ENCODE measurements around the gene TIE1. TPM values are rescaled to one million over a fixed set of nuclear protein-coding genes. Genes with fewer than 3 reads are reported as not detected.

Gene TIE1
- total RNA-seq, 2 experiments from 2014 or later = not detected

DNA sequence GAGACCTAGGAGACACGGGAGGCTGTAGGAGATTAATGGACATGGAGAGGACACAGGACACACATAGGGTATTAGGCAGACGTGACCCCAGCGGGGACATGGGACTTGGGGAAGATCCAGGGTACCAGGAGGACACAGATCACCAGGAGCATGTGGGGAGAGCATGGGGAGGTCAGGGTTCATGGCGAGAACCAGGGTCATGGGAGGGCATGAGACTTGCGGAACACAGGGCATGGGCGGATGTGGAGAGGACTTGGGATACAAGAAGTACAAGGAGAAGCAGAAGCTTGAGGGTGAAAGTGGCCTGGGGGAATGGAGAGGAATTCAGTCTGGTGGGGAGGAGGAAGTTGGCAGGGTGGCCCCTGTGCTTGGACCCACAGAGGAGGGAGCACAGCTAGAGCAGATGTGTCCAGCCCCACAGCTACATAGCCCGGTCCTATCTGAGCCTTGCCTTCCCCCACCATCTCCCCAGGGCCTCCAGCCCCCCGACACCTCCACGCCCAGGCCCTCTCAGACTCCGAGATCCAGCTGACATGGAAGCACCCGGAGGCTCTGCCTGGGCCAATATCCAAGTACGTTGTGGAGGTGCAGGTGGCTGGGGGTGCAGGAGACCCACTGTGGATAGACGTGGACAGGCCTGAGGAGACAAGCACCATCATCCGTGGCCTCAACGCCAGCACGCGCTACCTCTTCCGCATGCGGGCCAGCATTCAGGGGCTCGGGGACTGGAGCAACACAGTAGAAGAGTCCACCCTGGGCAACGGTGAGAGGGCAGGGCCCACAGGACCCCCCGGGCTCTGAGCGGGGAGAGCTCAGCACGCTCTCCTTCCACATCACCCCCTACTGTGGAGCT lies 12.1 kb downstream of the TIE1 start:
- Mint-ChIP-seq H3K4me1 (ENCODE audit: low read depth) (no peaks in the 10 kb centered on the region), H3K9me3 (no peaks in the 10 kb centered on the region), H3K36me3 (no peaks in the 10 kb centered on the region), H3K4me3 (no peak overlapping the region), H3K27me3 (peaks cover 1% of the 10 kb centered on the region), H3K27ac (no peak overlapping the region)
- intact Hi-C loops (cut with micrococcal nuclease) = no loop called here
- ChIA-PET POLR2A (no interaction called here), CTCF (no interaction called here)
- DNase-seq = no peak

DNA sequence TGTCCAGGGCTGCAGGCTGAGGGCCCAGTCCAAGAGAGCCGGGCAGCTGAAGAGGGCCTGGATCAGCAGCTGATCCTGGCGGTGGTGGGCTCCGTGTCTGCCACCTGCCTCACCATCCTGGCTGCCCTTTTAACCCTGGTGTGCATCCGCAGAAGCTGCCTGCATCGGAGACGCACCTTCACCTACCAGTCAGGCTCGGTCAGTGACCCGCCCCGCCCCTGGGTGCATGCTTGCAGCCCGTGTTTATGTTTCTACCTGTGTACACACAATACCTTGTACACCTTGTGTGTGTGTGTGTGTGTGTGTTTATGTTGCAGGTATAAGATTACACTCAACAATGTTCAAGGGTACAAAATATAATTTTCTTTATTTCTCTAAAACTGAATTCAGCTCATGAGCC lies 13.0 kb downstream of the TIE1 start:
- Mint-ChIP-seq H3K4me1 (ENCODE audit: low read depth) (no peaks in the 10 kb centered on the region), H3K9me3 (no peaks in the 10 kb centered on the region), H3K27ac (no peak overlapping the region), H3K36me3 (no peaks in the 10 kb centered on the region), H3K4me3 (no peak overlapping the region), H3K27me3 (no peaks in the 10 kb centered on the region)
- intact Hi-C loops (cut with micrococcal nuclease) = no loop called here
- CTCF ChIA-PET = interaction anchor here (0.6 kb wide), 1 partner anchor 76 kb away, joined by 3 read pairs; no protein-coding TSS in a partner anchor
- no peak for DNase-seq
- POLR2A ChIA-PET = no interaction called here

DNA sequence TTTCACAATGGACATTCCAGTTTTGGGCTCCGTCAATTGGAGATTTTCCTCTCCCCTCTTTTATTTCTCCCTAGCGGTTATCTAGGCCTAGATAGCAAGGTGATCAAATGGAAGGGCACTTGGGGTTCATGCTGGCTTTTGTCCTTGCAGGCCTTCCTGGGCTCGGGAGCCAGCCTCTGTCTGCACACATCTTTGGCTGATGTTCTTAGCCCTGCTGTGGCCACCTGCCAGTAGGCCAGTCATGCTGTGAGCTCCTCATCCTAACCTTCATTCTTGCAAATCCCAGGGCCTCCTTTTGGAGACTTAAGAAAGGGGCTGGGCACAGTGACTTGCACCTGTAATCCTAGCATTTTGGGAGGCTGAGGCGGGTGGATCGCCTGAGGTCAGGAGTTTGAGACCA lies 13.5 kb downstream of the TIE1 start:
- DNase-seq = no peak

DNA sequence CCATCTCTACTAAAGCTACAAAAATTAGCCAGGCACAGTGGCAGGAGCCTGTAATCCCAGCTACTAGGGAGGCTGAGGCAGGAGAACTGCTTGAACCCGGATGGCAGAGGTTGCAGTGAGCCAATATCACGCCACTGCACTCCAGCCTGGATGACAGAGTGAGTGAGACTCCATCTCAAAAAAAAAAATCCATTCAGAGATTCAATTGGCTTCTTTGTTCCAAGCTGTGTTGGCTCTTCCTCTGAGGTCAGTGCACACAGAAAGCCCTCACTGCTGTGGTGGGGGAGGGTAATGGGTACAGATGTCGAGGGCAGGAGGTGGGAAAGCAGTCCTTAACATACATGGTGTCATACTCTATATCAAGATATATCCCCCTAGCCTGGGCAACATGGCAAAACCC lies 14.7 kb downstream of the TIE1 start:
- Mint-ChIP-seq H3K36me3 (no peaks in the 10 kb centered on the region), H3K27ac (no peak overlapping the region), H3K27me3 (no peaks in the 10 kb centered on the region), H3K4me1 (ENCODE audit: low read depth) (no peaks in the 10 kb centered on the region), H3K9me3 (no peaks in the 10 kb centered on the region), H3K4me3 (no peak overlapping the region)
- intact Hi-C loops (cut with micrococcal nuclease) = no loop called here
- DNase-seq = no peak
- ChIA-PET POLR2A (interaction anchor here (0.6 kb wide), 1 partner anchor 137 kb away, joined by 4 read pairs; no protein-coding TSS in a partner anchor), CTCF (no interaction called here)

More for the DNA sequence above, 13.5 kb downstream of the TIE1 start:
- H3K4me1 Mint-ChIP-seq (ENCODE audit: low read depth) = no peaks in the 10 kb centered on the region
- CTCF ChIA-PET = interaction anchor here (0.6 kb wide), 1 partner anchor 77 kb away, joined by 3 read pairs; no protein-coding TSS in a partner anchor
- intact Hi-C loops (cut with micrococcal nuclease) = no loop called here
- H3K4me3 Mint-ChIP-seq = no peak overlapping the region
- no peak overlapping the region for H3K27ac Mint-ChIP-seq
- POLR2A ChIA-PET = no interaction called here
- H3K36me3 Mint-ChIP-seq = no peaks in the 10 kb centered on the region
- H3K27me3 Mint-ChIP-seq = no peaks in the 10 kb centered on the region
- no peaks in the 10 kb centered on the region for H3K9me3 Mint-ChIP-seq

DNA sequence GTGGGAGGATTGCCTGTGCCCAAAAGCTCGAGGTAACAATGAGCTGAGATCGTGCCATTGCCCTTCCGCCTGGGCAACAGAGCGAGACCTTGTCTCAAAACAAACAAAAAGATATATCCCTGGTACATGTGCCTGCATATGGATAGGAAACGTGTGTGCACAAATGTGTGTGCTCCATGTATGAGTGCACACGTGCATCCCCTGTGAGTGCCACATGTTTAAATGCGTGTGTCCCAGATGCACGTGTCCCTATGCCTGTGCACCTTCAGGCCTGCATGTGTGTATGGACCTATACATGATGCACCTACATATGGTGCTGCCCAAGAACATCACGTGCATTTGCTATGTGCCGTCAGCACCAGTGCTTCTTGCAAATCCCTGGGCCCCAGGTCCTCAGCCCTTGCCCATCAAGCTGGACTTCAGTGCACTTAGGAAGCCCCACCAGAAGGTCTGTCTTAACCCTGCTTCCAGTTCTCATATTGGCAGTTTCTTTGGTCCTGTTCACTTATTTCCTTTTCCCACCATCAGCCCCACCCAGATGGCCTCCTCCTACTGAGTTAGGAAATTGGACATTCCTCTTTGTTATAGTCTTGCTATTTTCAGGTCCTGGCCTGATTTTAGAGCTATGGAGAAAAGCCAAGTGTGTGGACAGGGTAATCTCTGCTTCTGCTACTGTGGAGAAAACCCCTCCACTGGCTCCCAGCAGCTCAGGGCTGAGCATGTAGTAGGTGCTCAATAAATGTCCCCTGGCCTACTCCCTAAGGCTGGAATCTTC lies 15.4 kb downstream of the TIE1 start:
- Mint-ChIP-seq H3K27me3 (no peaks in the 10 kb centered on the region), H3K27ac (no peak overlapping the region), H3K36me3 (no peaks in the 10 kb centered on the region), H3K4me3 (no peak overlapping the region), H3K4me1 (ENCODE audit: low read depth) (no peaks in the 10 kb centered on the region), H3K9me3 (no peaks in the 10 kb centered on the region)
- ChIA-PET POLR2A (interaction anchor here (0.6 kb wide), 1 partner anchor 136 kb away, joined by 4 read pairs; no protein-coding TSS in a partner anchor), CTCF (no interaction called here)
- intact Hi-C loops (cut with micrococcal nuclease) = no loop called here
- no peak for DNase-seq

DNA sequence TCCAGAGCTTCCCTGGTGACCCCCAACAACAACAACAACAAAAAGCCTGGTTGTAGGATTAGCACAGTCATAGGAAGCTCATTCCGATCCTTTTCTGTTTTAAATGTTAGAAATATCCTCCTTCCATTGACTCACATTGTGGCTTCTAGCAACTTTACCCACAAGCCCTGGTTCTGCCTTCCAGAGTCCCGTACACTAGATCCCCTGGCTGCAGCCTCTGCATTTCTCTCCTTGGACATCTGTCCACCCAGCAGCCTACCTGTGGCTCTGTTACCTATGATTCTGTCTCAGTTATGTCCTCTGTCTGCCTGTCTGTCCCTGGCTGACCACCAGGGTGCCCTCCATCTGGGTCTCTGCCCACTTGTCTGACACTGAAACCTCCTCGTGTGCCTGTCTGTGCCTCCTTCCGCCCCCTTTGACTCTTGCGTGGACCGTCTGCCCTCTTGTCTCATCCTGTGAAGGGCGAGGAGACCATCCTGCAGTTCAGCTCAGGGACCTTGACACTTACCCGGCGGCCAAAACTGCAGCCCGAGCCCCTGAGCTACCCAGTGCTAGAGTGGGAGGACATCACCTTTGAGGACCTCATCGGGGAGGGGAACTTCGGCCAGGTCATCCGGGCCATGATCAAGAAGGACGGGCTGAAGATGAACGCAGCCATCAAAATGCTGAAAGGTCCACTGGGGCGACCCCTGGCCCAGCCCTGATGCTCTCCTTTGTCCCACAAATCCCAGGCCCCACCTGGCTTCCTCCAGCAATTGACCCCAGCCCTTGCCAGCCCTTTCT lies 16.1 kb downstream of the TIE1 start:
- Mint-ChIP-seq H3K4me3 (no peak overlapping the region), H3K36me3 (no peaks in the 10 kb centered on the region), H3K4me1 (ENCODE audit: low read depth) (no peaks in the 10 kb centered on the region), H3K27me3 (no peaks in the 10 kb centered on the region), H3K9me3 (no peaks in the 10 kb centered on the region), H3K27ac (no peak overlapping the region)
- ChIA-PET CTCF (no interaction called here), POLR2A (no interaction called here)
- intact Hi-C loops (cut with micrococcal nuclease) = no loop called here
- no peak for DNase-seq

DNA sequence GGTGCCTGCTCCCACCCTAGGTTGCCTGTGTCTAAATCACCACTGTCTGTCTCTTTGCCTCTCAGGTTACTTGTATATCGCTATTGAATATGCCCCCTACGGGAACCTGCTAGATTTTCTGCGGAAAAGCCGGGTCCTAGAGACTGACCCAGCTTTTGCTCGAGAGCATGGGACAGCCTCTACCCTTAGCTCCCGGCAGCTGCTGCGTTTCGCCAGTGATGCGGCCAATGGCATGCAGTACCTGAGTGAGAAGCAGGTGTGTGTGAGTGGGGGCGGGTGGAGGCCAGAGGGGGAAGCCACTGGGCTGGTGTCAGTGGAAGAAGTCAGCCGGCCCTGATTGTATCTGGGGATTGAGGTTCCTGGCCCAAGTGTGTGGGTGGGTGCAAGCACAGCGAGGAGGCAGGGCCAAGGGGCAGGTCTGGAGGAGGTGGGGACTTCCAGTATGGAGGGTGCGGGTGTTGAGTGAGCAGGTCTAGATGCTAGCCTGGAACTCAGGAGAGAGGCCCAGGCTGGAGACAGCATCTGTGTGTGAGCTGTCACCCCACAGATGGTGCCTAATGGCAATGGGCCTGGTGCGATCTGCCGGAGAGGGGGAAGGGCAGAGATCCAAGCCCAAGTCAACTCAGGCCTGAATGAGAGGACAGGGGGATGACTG lies 17.2 kb downstream of the TIE1 start:
- Mint-ChIP-seq H3K9me3 (no peaks in the 10 kb centered on the region), H3K36me3 (no peaks in the 10 kb centered on the region), H3K27me3 (no peaks in the 10 kb centered on the region), H3K27ac (no peak overlapping the region), H3K4me3 (no peak overlapping the region), H3K4me1 (ENCODE audit: low read depth) (no peaks in the 10 kb centered on the region)
- intact Hi-C loops (cut with micrococcal nuclease) = no loop called here
- ChIA-PET CTCF (interaction anchor here (0.6 kb wide), 1 partner anchor 558 kb away, joined by 3 read pairs; no protein-coding TSS in a partner anchor), POLR2A (no interaction called here)
- DNase-seq = peak; percentile 15

DNA sequence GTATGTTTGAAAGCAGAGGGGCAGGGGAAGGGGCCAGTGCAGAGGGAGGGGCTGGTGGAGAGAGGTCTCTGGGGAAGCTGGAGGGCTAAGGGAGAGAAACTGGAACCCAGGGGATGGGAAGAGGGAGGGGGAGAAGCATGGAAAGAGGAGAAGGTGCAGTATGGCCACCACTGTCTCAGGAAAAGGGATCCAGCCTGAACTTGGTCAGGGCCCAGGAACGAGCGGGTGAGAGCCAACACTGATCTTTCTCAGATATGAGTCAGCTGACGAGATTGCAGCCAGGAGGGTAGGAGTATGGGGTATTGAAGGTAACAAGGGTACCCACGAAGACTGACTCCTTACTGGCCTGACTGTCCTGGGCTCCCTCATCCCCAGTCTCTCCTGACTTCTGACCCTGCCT lies 18.0 kb downstream of the TIE1 start:
- ChIA-PET POLR2A (no interaction called here), CTCF (no interaction called here)
- no peak overlapping the region for H3K27ac Mint-ChIP-seq
- H3K36me3 Mint-ChIP-seq = no peaks in the 10 kb centered on the region
- no peak overlapping the region for H3K4me3 Mint-ChIP-seq
- no peak for DNase-seq
- no peaks in the 10 kb centered on the region for H3K27me3 Mint-ChIP-seq
- H3K4me1 Mint-ChIP-seq (ENCODE audit: low read depth) = no peaks in the 10 kb centered on the region
- intact Hi-C loops (cut with micrococcal nuclease) = no loop called here
- H3K9me3 Mint-ChIP-seq = no peaks in the 10 kb centered on the region

DNA sequence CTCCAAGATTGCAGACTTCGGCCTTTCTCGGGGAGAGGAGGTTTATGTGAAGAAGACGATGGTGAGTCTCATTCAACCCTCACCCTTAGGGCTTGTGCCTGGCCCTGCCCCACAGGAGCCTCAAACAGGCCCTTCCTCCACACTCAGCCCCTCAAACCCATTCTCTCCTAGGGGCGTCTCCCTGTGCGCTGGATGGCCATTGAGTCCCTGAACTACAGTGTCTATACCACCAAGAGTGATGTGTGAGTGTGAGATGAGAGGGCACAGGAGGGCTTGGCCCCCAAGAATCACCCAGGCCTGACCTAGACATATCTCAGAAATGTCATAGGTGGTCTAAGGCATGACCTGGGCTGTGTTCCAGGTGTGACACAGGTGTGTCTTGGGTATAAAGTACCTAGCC lies 18.5 kb downstream of the TIE1 start:
- ChIA-PET CTCF (no interaction called here), POLR2A (no interaction called here)
- no peaks in the 10 kb centered on the region for H3K4me1 Mint-ChIP-seq (ENCODE audit: low read depth)
- H3K36me3 Mint-ChIP-seq = no peaks in the 10 kb centered on the region
- H3K4me3 Mint-ChIP-seq = no peak overlapping the region
- DNase-seq = no peak
- intact Hi-C loops (cut with micrococcal nuclease) = no loop called here
- peaks cover 1% of the 10 kb centered on the region for H3K9me3 Mint-ChIP-seq
- H3K27me3 Mint-ChIP-seq = no peaks in the 10 kb centered on the region
- no peak overlapping the region for H3K27ac Mint-ChIP-seq

DNA sequence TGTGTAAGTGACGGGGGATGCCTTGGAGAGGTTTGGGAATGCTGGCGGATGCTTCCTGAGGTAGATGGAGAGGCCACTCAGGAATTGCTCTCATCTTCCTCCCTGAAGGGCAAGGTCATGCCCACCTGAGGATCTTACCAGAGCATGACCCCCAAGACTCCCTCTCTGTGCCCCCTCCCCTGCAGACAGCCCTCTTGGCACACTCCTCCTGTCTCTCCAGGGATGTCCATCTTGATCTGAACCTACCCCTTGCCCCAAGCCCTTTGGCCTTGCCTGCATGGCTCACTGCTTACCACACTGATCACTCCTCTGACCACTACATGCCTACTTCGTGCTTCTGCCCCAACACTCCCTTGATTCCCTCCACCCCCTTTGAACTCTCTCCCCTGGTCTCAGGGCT lies 19.0 kb downstream of the TIE1 start:
- no peak overlapping the region for H3K27ac Mint-ChIP-seq
- peaks cover 3% of the 10 kb centered on the region for H3K36me3 Mint-ChIP-seq
- DNase-seq = no peak
- no peaks in the 10 kb centered on the region for H3K4me1 Mint-ChIP-seq (ENCODE audit: low read depth)
- intact Hi-C loops (cut with micrococcal nuclease) = no loop called here
- H3K27me3 Mint-ChIP-seq = no peaks in the 10 kb centered on the region
- H3K9me3 Mint-ChIP-seq = peaks cover 6% of the 10 kb centered on the region
- ChIA-PET CTCF (no interaction called here), POLR2A (no interaction called here)
- no peak overlapping the region for H3K4me3 Mint-ChIP-seq

DNA sequence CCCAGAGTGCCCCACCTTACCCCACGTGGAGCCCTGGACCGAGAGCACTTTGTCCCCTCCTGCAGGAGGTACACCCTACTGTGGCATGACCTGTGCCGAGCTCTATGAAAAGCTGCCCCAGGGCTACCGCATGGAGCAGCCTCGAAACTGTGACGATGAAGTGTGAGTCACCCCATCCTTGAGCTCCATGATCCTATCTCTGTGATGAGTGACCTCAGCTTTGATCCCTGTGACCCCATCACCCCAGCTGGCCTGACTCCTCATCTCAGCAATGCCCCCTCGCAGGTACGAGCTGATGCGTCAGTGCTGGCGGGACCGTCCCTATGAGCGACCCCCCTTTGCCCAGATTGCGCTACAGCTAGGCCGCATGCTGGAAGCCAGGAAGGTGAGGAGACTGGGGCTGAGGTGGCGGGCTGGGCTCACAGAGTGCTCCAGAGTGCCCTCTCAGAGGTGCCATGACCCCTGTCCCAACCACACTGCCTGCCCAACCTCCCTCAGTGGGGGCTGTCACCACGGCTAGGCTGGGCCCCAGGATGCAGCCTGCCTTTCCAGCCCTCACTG lies 20.6 kb downstream of the TIE1 start:
- no peak for DNase-seq
- Mint-ChIP-seq H3K9me3 (peaks cover 15% of the 10 kb centered on the region), H3K4me3 (no peak overlapping the region), H3K27ac (no peak overlapping the region), H3K27me3 (no peaks in the 10 kb centered on the region), H3K4me1 (ENCODE audit: low read depth) (no peaks in the 10 kb centered on the region), H3K36me3 (peaks cover 4% of the 10 kb centered on the region)
- ChIA-PET CTCF (interaction anchor here (1.0 kb wide), 1 partner anchor 93 kb away, joined by 3 read pairs; no protein-coding TSS in a partner anchor), POLR2A (no interaction called here)
- intact Hi-C loops (cut with micrococcal nuclease) = no loop called here

Measured in activated CD4-positive, alpha-beta memory T cell treated with anti-CD3 and anti-CD28 coated beads for 36 hours (primary cell).